Skeletal muscle satellite cell (primary cell): ENCODE results near the gene PLCXD3.

Experiments
- H3K27me3 ChIP-seq: 2 replicates; pipeline ENCODE4 v1.7.0; 2013; ENCODE audit warnings: low read length; ENCODE audit not compliant: control insufficient read depth, insufficient read depth
- H3K36me3 ChIP-seq: 2 replicates; pipeline ENCODE4 v1.7.0; 2013; ENCODE audit warnings: mild to moderate bottlenecking, control low read depth, low read length; ENCODE audit not compliant: insufficient read depth
- H3K4me1 ChIP-seq: 2 replicates; pipeline ENCODE4 v1.7.0; 2013; ENCODE audit warnings: low read length; ENCODE audit not compliant: control insufficient read depth, insufficient read depth
- H3K4me2 ChIP-seq: 2 replicates; pipeline ENCODE4 v1.7.0; 2013; ENCODE audit warnings: mild to moderate bottlenecking, low read length
- H3K4me3 ChIP-seq: 2 replicates; pipeline ENCODE4 v1.7.0; 2013; ENCODE audit warnings: low read length
- H3K9ac ChIP-seq: 2 replicates; pipeline ENCODE4 v1.7.0; 2013; ENCODE audit warnings: mild to moderate bottlenecking, low read depth, low read length, moderate library complexity
- H3K9me3 ChIP-seq: replicated peaks from 2 replicates; pipeline ENCODE4 v1.7.0; 2013; ENCODE audit warnings: mild to moderate bottlenecking, control low read depth, low read length

The PLCXD3 gene

GRCh38 chr5:41433552-41434181, 76.7 kb downstream of the PLCXD3 start:
- no peaks in the 10 kb centered on the region for H3K4me1 ChIP-seq
- no peaks in the 10 kb centered on the region for H3K9me3 ChIP-seq
- H3K36me3 ChIP-seq, result no peaks in the 10 kb centered on the region
- no peak overlapping the region for H3K4me2 ChIP-seq
- H3K9ac ChIP-seq, result no peak overlapping the region
- peaks cover 5% of the 10 kb centered on the region for H3K27me3 ChIP-seq
- no peak overlapping the region for H3K4me3 ChIP-seq

GRCh38 chr5:41432481-41433253, 77.7 kb downstream of the PLCXD3 start:
- no peak overlapping the region for H3K4me3 ChIP-seq
- H3K27me3 ChIP-seq, result peaks cover 4% of the 10 kb centered on the region
- H3K4me2 ChIP-seq, result no peak overlapping the region
- H3K36me3 ChIP-seq, result no peaks in the 10 kb centered on the region
- no peaks in the 10 kb centered on the region for H3K4me1 ChIP-seq
- H3K9ac ChIP-seq, result no peak overlapping the region
- H3K9me3 ChIP-seq, result no peaks in the 10 kb centered on the region

GRCh38 chr5:41427505-41427904, 82.9 kb downstream of the PLCXD3 start:
- Histone ChIP-seq H3K4me1 (no peaks in the 10 kb centered on the region), H3K4me2 (no peak overlapping the region), H3K27me3 (no peaks in the 10 kb centered on the region), H3K9ac (no peak overlapping the region), H3K36me3 (no peaks in the 10 kb centered on the region), H3K4me3 (no peak overlapping the region), H3K9me3 (no peaks in the 10 kb centered on the region)

- no peaks in the 10 kb centered on the region for H3K9me3 ChIP-seq
- no peaks in the 10 kb centered on the region for H3K4me1 ChIP-seq
- no peak overlapping the region for H3K4me2 ChIP-seq
- H3K9ac ChIP-seq, result no peak overlapping the region
- H3K36me3 ChIP-seq, result no peaks in the 10 kb centered on the region
- no peaks in the 10 kb centered on the region for H3K27me3 ChIP-seq
- no peak overlapping the region for H3K4me3 ChIP-seq
Measured at GRCh38 chr5:41425736-41426135, 84.7 kb downstream of the PLCXD3 start.

GRCh38 chr5:41420492-41421067, 89.8 kb downstream of the PLCXD3 start:
- Histone ChIP-seq H3K9me3 (no peaks in the 10 kb centered on the region), H3K9ac (no peak overlapping the region), H3K36me3 (no peaks in the 10 kb centered on the region), H3K27me3 (no peaks in the 10 kb centered on the region), H3K4me2 (no peak overlapping the region), H3K4me1 (peaks cover 29% of the 10 kb centered on the region), H3K4me3 (no peak overlapping the region)

GRCh38 chr5:41418220-41419031, 92.0 kb downstream of the PLCXD3 start:
- Histone ChIP-seq H3K36me3 (no peaks in the 10 kb centered on the region), H3K4me3 (no peak overlapping the region), H3K9ac (no peak overlapping the region), H3K4me1 (peaks cover 47% of the 10 kb centered on the region), H3K27me3 (no peaks in the 10 kb centered on the region), H3K4me2 (no peak overlapping the region), H3K9me3 (no peaks in the 10 kb centered on the region)

- Histone ChIP-seq H3K4me1 (peaks cover 48% of the 10 kb centered on the region), H3K9ac (no peak overlapping the region), H3K9me3 (no peaks in the 10 kb centered on the region), H3K4me3 (no peak overlapping the region), H3K36me3 (no peaks in the 10 kb centered on the region), H3K4me2 (no peak overlapping the region), H3K27me3 (no peaks in the 10 kb centered on the region)
Measured at GRCh38 chr5:41416336-41416735, 94.1 kb downstream of the PLCXD3 start.

GRCh38 chr5:41415242-41415641, 95.2 kb downstream of the PLCXD3 start:
- Histone ChIP-seq H3K4me3 (no peak overlapping the region), H3K36me3 (no peaks in the 10 kb centered on the region), H3K27me3 (no peaks in the 10 kb centered on the region), H3K9me3 (no peaks in the 10 kb centered on the region), H3K4me2 (no peak overlapping the region), H3K4me1 (peaks cover 51% of the 10 kb centered on the region), H3K9ac (no peak overlapping the region)

- peak overlapping the region; percentile 6 for H3K4me2 ChIP-seq
- peaks cover 53% of the 10 kb centered on the region for H3K4me1 ChIP-seq
- H3K27me3 ChIP-seq, result no peaks in the 10 kb centered on the region
- H3K36me3 ChIP-seq, result no peaks in the 10 kb centered on the region
- H3K9ac ChIP-seq, result no peak overlapping the region
- H3K4me3 ChIP-seq, result no peak overlapping the region
- H3K9me3 ChIP-seq, result no peaks in the 10 kb centered on the region
Measured at GRCh38 chr5:41414598-41414997, 95.8 kb downstream of the PLCXD3 start.

GRCh38 chr5:41413074-41413473, 97.3 kb downstream of the PLCXD3 start:
- H3K27me3 ChIP-seq, result no peaks in the 10 kb centered on the region
- H3K9ac ChIP-seq, result no peak overlapping the region
- peaks cover 55% of the 10 kb centered on the region for H3K4me1 ChIP-seq
- H3K36me3 ChIP-seq, result no peaks in the 10 kb centered on the region
- no peak overlapping the region for H3K4me2 ChIP-seq
- H3K4me3 ChIP-seq, result no peak overlapping the region
- H3K9me3 ChIP-seq, result no peaks in the 10 kb centered on the region

GRCh38 chr5:41412496-41412895, 97.9 kb downstream of the PLCXD3 start:
- Histone ChIP-seq H3K36me3 (no peaks in the 10 kb centered on the region), H3K27me3 (no peaks in the 10 kb centered on the region), H3K4me1 (peaks cover 51% of the 10 kb centered on the region), H3K4me3 (no peak overlapping the region), H3K4me2 (no peak overlapping the region), H3K9ac (no peak overlapping the region), H3K9me3 (no peaks in the 10 kb centered on the region)
